HT-29 (cell line): ENCODE results near the gene G6PC1. TPM values are rescaled to one million over a fixed set of nuclear protein-coding genes. Genes with fewer than 3 reads are reported as not detected.
"Not testable (repeated sequence)": the region's sequence is repeated elsewhere in the genome, so short reads cannot be mapped to it uniquely, and the experiment has no call there.

Experiments used
- DNase-seq: peaks from one replicate; pipeline ENCODE4 v3.0.0-alpha.2; 2015; ENCODE audit warnings: low spot score
- total RNA-seq: library from RNA; depleted of rRNA; stranded (reverse); fragments of >200 nt; shearing (Covaris generic); gene quantifications from 2 replicates; pipeline ENCODE4 v1.2.3, GENCODE V29; 2014; rRNA removed

Gene G6PC1
- total RNA-seq, result not detected in 2 replicates

- no peak for DNase-seq
Measured at GRCh38 chr17:42900460-42901331, at the start of gene G6PC1. Gene G6PC1 (plus strand): TSS chr17:42900799. CDS start chr17:42900877, 78 bp downstream.

DNA sequence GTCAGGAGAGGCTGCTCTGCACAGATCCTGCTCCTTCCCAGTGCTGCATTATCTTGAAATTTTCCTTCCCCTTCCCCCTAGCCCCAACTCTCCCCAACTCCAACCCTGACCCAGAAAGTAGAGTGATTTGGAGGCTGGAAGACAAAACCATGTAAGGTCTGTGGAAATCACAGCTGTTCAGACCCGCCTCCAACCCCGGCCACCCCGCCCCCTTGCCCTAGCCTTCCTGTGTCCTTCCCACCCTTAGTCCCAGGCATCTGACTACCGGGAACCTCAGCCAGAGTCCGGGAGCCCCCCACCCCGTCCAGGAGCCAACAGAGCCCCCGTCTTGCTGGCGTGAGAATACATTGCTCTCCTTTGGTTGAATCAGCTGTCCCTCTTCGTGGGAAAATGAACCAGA, 49.6 kb upstream of the G6PC1 start, which contains the start of gene AOC3:
Gene AOC3 (plus strand): TSS at position 246 of the 400 bp plus-strand sequence. CDS start 145 bp downstream, at position 391.
- DNase-seq, result no peak

DNA sequence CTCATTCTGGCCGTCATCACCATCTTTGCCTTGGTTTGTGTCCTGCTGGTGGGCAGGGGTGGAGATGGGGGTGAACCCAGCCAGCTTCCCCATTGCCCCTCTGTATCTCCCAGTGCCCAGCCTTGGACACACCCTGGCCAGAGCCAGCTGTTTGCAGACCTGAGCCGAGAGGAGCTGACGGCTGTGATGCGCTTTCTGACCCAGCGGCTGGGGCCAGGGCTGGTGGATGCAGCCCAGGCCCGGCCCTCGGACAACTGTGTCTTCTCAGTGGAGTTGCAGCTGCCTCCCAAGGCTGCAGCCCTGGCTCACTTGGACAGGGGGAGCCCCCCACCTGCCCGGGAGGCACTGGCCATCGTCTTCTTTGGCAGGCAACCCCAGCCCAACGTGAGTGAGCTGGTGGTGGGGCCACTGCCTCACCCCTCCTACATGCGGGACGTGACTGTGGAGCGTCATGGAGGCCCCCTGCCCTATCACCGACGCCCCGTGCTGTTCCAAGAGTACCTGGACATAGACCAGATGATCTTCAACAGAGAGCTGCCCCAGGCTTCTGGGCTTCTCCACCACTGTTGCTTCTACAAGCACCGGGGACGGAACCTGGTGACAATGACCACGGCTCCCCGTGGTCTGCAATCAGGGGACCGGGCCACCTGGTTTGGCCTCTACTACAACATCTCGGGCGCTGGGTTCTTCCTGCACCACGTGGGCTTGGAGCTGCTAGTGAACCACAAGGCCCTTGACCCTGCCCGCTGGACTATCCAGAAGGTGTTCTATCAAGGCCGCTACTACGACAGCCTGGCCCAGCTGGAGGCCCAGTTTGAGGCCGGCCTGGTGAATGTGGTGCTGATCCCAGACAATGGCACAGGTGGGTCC, 49.0 kb upstream of the G6PC1 start:
- DNase-seq, result not testable (repeated sequence)

DNA sequence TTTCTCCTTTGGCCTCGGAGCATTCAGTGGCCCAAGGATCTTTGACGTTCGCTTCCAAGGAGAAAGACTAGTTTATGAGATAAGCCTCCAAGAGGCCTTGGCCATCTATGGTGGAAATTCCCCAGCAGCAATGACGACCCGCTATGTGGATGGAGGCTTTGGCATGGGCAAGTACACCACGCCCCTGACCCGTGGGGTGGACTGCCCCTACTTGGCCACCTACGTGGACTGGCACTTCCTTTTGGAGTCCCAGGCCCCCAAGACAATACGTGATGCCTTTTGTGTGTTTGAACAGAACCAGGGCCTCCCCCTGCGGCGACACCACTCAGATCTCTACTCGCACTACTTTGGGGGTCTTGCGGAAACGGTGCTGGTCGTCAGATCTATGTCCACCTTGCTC, 48.2 kb upstream of the G6PC1 start:
- no peak for DNase-seq

DNA sequence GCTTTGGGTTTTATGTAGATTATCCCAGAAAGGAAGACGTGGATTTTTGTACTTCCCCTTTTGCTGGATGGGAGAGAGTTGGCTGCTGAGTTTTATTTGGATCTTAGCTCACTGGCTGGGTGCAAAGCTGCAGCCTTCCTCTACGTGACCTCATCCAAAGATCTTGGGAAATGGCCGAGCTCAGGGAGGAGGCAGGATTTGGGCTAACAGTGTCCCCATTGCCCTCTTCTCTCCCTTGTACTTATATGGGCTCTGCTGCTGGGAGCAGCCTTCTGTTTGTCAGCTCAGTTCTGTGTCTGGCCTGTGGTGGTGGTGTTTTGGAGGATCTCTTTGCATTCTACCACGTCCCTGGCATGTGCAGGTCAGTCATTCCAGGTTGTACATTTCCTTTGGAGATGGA, 47.6 kb upstream of the G6PC1 start:
- no peak for DNase-seq

- DNase-seq, result no peak
Measured at GRCh38 chr17:42853597-42853967, 47.0 kb upstream of the G6PC1 start.

GRCh38 chr17:42853968-42854790, 46.4 kb upstream of the G6PC1 start:
- no peak for DNase-seq

DNA sequence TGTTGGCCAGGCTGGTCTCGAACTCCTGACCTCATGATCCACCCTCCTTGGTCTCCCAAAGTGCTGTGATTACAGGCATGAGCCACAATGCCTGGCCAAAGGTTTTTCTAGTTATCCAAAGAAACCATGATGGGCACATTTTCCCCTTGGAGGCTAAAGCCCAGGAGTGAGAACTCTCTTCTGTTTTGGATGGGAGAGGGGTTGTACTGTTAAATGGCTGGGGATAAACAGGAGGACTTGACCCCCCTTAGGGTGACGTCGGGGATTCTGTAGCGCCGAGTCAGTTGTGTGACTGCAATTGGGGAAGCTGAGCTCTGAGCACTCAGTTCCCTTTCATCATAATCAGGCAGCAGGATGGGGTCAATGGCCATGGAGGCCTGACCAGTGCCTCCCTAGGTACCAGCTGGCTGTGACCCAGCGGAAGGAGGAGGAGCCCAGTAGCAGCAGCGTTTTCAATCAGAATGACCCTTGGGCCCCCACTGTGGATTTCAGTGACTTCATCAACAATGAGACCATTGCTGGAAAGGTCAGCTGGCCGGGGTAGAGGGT, 45.5 kb upstream of the G6PC1 start:
- DNase-seq, result no peak

- not testable (repeated sequence) for DNase-seq
Measured at GRCh38 chr17:42856093-42856492, 44.5 kb upstream of the G6PC1 start.

DNA sequence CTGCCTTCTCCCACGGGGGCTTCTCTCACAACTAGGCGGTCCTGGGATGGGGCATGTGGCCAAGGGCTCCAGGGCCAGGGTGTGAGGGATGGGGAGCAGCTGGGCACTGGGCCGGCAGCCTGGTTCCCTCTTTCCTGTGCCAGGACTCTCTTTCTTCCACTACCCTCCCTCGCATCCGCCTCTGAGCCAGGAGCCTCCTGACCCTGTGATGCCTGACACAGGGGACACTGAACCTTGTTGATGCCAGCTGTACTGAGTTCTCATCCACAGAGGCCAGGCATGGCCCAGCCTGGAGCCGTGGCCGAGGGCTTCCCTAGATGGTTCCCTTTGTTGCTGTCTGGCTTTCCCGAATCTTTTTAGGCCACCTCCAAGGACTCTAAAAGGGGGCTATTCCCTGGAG, 44.1 kb upstream of the G6PC1 start:
- not testable (repeated sequence) for DNase-seq

- DNase-seq, result no peak
Measured at GRCh38 chr17:42857389-42857788, 43.2 kb upstream of the G6PC1 start.

DNA sequence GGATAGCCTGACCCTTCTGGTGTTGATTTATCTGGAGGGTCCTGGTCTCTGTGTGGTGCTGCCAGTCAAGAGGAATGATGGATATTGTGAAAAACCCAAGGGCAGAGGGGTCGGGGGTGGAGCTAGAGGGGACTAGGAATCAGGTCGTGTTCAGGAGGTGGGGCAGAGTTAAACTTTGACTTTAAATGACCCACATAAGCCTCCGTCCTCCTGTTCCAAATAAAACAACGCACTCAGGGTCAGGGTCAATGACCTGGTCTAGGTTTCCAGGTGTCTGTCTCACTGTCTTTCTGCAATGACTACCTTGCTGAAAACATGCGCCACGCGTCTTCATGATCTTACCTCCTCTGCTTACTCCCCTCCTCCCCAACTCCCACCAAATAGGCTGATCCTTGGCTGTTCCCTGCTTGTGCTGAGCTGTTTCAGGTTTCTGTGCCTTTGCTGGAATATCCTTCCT, 34.9 kb upstream of the G6PC1 start:
- DNase-seq, result no peak

DNA sequence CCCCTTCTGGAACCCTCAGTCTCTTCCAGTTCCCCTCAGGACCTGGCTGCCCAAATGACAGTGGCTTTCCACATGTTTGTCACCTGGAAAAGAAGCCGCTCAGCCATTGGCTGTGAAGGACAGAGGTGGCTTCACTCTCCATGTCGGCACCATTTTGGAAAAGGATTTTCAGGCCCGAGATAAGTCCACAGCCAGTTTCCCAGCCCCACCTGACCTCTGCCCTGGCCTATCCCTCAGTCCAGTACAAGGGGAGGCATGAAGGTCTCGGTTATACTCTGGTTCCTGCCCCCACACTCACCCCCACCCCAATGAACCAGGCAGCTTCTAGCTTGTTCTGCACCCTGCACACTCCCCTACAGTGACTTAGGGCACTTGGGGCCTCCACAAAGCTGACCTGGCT, 34.4 kb upstream of the G6PC1 start:
- DNase-seq, result no peak

- DNase-seq, result no peak
Measured at GRCh38 chr17:42866631-42867575, 33.7 kb upstream of the G6PC1 start.

DNA sequence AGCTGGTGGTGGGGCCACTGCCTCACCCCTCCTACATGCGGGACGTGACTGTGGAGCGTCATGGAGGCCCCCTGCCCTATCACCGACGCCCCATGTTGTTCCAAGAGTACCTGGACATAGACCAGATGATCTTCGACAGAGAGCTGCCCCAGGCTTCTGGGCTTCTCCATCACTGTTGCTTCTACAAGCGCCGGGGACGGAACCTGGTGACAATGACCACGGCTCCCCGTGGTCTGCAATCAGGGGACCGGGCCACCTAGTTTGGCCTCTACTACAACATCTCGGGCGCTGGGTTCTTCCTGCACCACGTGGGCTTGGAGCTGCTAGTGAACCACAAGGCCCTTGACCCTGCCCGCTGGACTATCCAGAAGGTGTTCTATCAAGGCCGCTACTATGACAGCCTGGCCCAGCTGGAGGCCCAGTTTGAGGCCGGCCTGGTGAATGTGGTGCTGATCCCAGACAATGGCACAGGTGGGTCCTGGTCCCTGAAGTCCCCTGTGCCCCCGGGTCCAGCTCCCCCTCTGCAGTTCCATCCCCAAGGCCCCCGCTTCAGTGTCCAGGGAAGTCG, 32.8 kb upstream of the G6PC1 start:
- not testable (repeated sequence) for DNase-seq

- DNase-seq, result no peak
Measured at GRCh38 chr17:42868338-42868737, 32.3 kb upstream of the G6PC1 start.

- no peak for DNase-seq
Measured at GRCh38 chr17:42871647-42872046, 29.0 kb upstream of the G6PC1 start.

DNA sequence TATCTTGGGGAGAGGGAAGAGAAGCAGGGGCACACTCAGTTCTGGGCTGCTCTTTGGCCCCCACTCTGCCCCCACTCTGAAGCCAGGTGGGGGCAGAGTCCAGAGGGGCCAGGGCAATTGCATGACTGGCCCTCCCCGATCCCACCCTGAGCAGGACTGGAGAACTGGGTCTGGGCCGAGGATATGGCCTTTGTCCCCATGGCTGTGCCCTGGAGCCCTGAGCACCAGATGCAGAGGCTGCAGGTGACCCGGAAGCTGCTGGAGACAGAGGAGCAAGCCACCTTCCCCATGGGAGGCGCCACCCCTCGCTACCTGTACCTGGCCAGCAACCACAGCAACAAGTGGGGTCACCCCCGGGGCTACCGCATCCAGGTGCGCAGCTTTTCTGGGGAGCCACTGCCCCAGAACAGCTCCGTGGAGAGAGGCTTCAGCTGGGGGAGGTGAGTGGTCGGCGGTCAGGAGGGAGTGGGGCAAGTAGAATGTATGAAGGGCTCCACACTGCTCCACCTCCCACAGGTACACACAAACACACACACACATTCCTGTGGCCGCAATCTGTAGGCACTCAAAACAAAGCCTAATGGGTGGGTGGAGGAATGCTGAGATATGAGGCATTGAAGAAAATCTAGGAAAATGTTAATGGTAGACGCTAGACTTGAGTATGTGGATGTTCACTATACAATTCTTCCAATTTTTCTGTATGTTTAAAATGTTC, 28.2 kb upstream of the G6PC1 start:
- peak; percentile 77 for DNase-seq

GRCh38 chr17:42873315-42873714, 27.3 kb upstream of the G6PC1 start:
- no peak for DNase-seq
